Measurements from ENCODE around the gene MED12L.

GRCh38 chr3:151421938-151422337, 336.5 kb downstream of the MED12L start:
- TF ChIP-seq CTCF (conservative IDR thresholded peaks at IDR 0.05 in 1 of 2, IDR thresholded peaks at IDR 0.05 in 1 of 2; ENCODE audit: low read depth in 1 of 2, low read length in 2 of 2) (no peak), EZH2 (IDR thresholded peaks at IDR 0.05; ENCODE audit: low read length, missing control alignments) (no peak)

Measured in fibroblast of lung (primary cell).